Ovary (tissue), 9 donors: ENCODE measurements around the gene CTAGE9. TPM values are rescaled to one million over a fixed set of nuclear protein-coding genes. Genes with fewer than 3 reads are reported as not detected.
"Not testable (repeated sequence)": the region's sequence is repeated elsewhere in the genome, so short reads cannot be mapped to it uniquely, and the experiment has no call there.

Source experiments
- DNase-seq, 5 donors: peaks; one replicate each; pipeline ENCODE4 v3.0.0-alpha.2; 2019 to 2020
- H3K27ac ChIP-seq, 2 donors: fragments of 200-600 bp; one replicate each; pipeline versions ENCODE4 v1.5.1 to v1.8.0; 2019 to 2022
- H3K27me3 ChIP-seq: fragments of 200-600 bp; one replicate; pipeline ENCODE4 v1.8.0; 2022
- H3K36me3 ChIP-seq: fragments of 200-600 bp; sonication (generic); one replicate; pipeline ENCODE4 v1.5.1; 2019
- H3K4me1 ChIP-seq: one replicate; pipeline ENCODE4 v1.8.1; 2013; ENCODE audit warnings: mild to moderate bottlenecking, moderate library complexity; ENCODE audit not compliant: insufficient read depth
- H3K4me3 ChIP-seq: fragments of 200-600 bp; sonication (generic); one replicate; pipeline ENCODE4 v1.5.1; 2017
- H3K9me3 ChIP-seq, 2 donors: fragments of 200-600 bp in 1 of 2; sonication (generic) in 1 of 2; one replicate each; pipeline versions ENCODE4 v1.5.1 to v1.8.1; 2013 to 2019; ENCODE audit warnings: mild to moderate bottlenecking in 1 of 2, moderate library complexity in 1 of 2
- CTCF ChIP-seq, 3 donors: fragments of 450-650 bp in 2 of 3; fragments of 200-600 bp in 1 of 3; IDR thresholded peaks; one replicate each; pipeline versions ENCODE4 v1.5.1 to v1.8.0; 2016 to 2022; ENCODE audit warnings: antibody characterized with exemption in 3 of 3, mild to moderate bottlenecking in 1 of 3
- EP300 ChIP-seq: sonication (generic); formaldehyde crosslinking; IDR thresholded peaks from one replicate; pipeline ENCODE4 v1.6.1; 2017; ENCODE audit warnings: antibody characterized with exemption
- POLR2A ChIP-seq: fragments of 450-650 bp; IDR thresholded peaks from one replicate; pipeline ENCODE4 v1.6.1; 2017; ENCODE audit warnings: antibody characterized with exemption, mild to moderate bottlenecking, moderate library complexity
- WGBS, 3 donors: extraction: QIAGEN DNeasy Blood & Tissue Kit in 1 of 3; methylation state at CpG; one replicate each; pipeline versions ENCODE4 v1.1.5 to v1.1.7; 2013 to 2017; 5-methylcytosine and 5-hydroxymethylcytosine counted together
- intact Hi-C, 4 donors: fragments of 100-400 bp; cut with DNase I; formaldehyde crosslinking; loops; one replicate each; pipeline versions ENCODE4 v1.11.0 to v1.15.1; 2022 to 2023
- polyA plus RNA-seq, 2 donors: library from polyadenylated mRNA; stranded (reverse); fragments of 200-250 nt in 1 of 2; fragments of 350-450 nt in 1 of 2; fragmentation: Illumina TruSeq in 1 of 2; extraction: RNeasy Lipid Tissue Mini Kit (QIAGEN cat#74804) in 1 of 2; gene quantifications; one replicate each; pipeline ENCODE4 v1.2.3, GENCODE V29; 2013 to 2014
- total RNA-seq, 7 donors: library from RNA; depleted of rRNA in 2 of 7; stranded (reverse); fragments of >200 nt in 2 of 7; fragmentation: NEBNext Ultra II Directional in 3 of 7; extraction: Animal tissue kit (Norgen Biotek cat#: 25700) in 3 of 7; gene quantifications; one replicate each; pipeline versions ENCODE4 v1.1.0 to v1.2.4, GENCODE V29; 2016 to 2023
- donor health status: DM: no; HTN: no; CAD: no; lungs with moderate emphysema.
- donor health status: DM: no; HTN: no; CAD: no.
- donor health status: Bipolar disorder and iron deficiency.
- donor health status: DM: yes; HTN: yes; CAD: no.
- donor health status: DM: no; HTN: no; CAD: no.
- donor health status: DM: yes; HTN: yes; CAD: no.

CTAGE9 gene
- total and polyA plus RNA-seq, 9 donors, result not detected

- Histone ChIP-seq H3K4me3 (no peak overlapping the region), H3K36me3 (no peaks in the 10 kb centered on the region), H3K9me3 (no peaks in the 10 kb centered on the region), H3K27me3 (peaks cover 2% of the 10 kb centered on the region), H3K27ac (no peak overlapping the region), H3K4me1 (no peaks in the 10 kb centered on the region)
- TF ChIP-seq EP300 (no peak), POLR2A (no peak)
- no peak for DNase-seq
- intact Hi-C loops, result no loop called here
- WGBS, 3 donors, result 84 to 97% (median 97%) methylated on average over 5 of the region's 5 CpGs
These were observed 16.6 kb upstream of the CTAGE9 start for GRCh38 chr6:131727467-131727866.

GRCh38 chr6:131724114-131724513, 13.3 kb upstream of the CTAGE9 start:
- 81 to 83% (median 83%) methylated on average over 2 of the region's 2 CpGs for WGBS, 3 donors
- TF ChIP-seq CTCF (IDR thresholded peaks at IDR 0.05) (no peak), EP300 (no peak), POLR2A (no peak)
- no peaks in the 10 kb centered on the region for H3K9me3 ChIP-seq
- peaks cover 2% of the 10 kb centered on the region for H3K27me3 ChIP-seq
- intact Hi-C loops, result no loop called here
- no peak overlapping the region for H3K4me3 ChIP-seq
- DNase-seq, result no peak
- no peaks in the 10 kb centered on the region for H3K4me1 ChIP-seq
- H3K36me3 ChIP-seq, result no peaks in the 10 kb centered on the region
- no peak overlapping the region for H3K27ac ChIP-seq

- no peaks in the 10 kb centered on the region for H3K27me3 ChIP-seq
- H3K27ac ChIP-seq, result no peak overlapping the region
- 82 to 90% (median 86%) methylated on average over 2 of the region's 2 CpGs for WGBS, 3 donors
- intact Hi-C loops, result no loop called here
- no peaks in the 10 kb centered on the region for H3K4me1 ChIP-seq
- H3K9me3 ChIP-seq, result no peaks in the 10 kb centered on the region
- H3K4me3 ChIP-seq, result no peak overlapping the region
- TF ChIP-seq CTCF (IDR thresholded peaks at IDR 0.05) (no peak), EP300 (no peak), POLR2A (no peak)
- no peak for DNase-seq
- no peaks in the 10 kb centered on the region for H3K36me3 ChIP-seq
These were observed 10.3 kb upstream of the CTAGE9 start for GRCh38 chr6:131721161-131721560.

- intact Hi-C loops, result no loop called here
- Histone ChIP-seq H3K27me3 (no peaks in the 10 kb centered on the region), H3K4me3 (no peak overlapping the region), H3K36me3 (no peaks in the 10 kb centered on the region), H3K9me3 (no peaks in the 10 kb centered on the region), H3K4me1 (no peaks in the 10 kb centered on the region), H3K27ac (no peak overlapping the region)
- no peak for DNase-seq
- WGBS, 3 donors, result 85 to 90% (median 89%) methylated on average over 3 of the region's 3 CpGs
- TF ChIP-seq EP300, result no peak
- no peak for TF ChIP-seq POLR2A
- TF ChIP-seq CTCF (IDR thresholded peaks at IDR 0.05), result no peak
These were observed 7.2 kb upstream of the CTAGE9 start for GRCh38 chr6:131717836-131718542.

GRCh38 chr6:131715567-131715966, 4.8 kb upstream of the CTAGE9 start:
- H3K27ac ChIP-seq, H3K4me3 ChIP-seq, H3K36me3 ChIP-seq, H3K9me3 ChIP-seq, H3K27me3 ChIP-seq, DNase-seq, intact Hi-C loops, H3K4me1 ChIP-seq: not testable (repeated sequence)
- 91 to 96% (median 92%) methylated on average over 2 to 6 of the region's 6 CpGs for WGBS, 3 donors

- DNase-seq, H3K27me3 ChIP-seq, H3K4me1 ChIP-seq, H3K4me3 ChIP-seq, H3K9me3 ChIP-seq, H3K36me3 ChIP-seq, intact Hi-C loops, H3K27ac ChIP-seq: not testable (repeated sequence)
- WGBS, 3 donors, result no CpG with 5 or more reads among the region's 2 CpGs
These were observed 6.9 kb downstream of the CTAGE9 start for GRCh38 chr6:131703905-131704304.

GRCh38 chr6:131700851-131701250, 10.0 kb downstream of the CTAGE9 start:
- intact Hi-C loops, DNase-seq, H3K4me3 ChIP-seq, H3K9me3 ChIP-seq, H3K27me3 ChIP-seq, H3K27ac ChIP-seq, H3K36me3 ChIP-seq, H3K4me1 ChIP-seq: not testable (repeated sequence)
- WGBS, 3 donors, result no CpG with 5 or more reads among the region's 14 CpGs
